Measurements from ENCODE around the gene CYP17A1.

CYP17A1 gene

GRCh38 chr10:102834143-102834542 is 3.1 kb downstream of the CYP17A1 start:
- TF ChIP-seq ZNF274 (IDR thresholded peaks at IDR 0.05; ENCODE audit: low read depth, low read length) (no peak), SUZ12 (IDR thresholded peaks at IDR 0.05; ENCODE audit: extremely low read depth, insufficient read depth, insufficient read length) (no peak), YY1 (IDR thresholded peaks at IDR 0.05; ENCODE audit: insufficient read depth, insufficient read length) (no peak)
- Histone ChIP-seq H3K9ac (ENCODE audit: insufficient read length, low read depth) (no peak overlapping the region), H3K4me1 (ENCODE audit: insufficient read depth, insufficient read length) (peaks cover 2% of the 10 kb centered on the region), H3K4me3 (ENCODE audit: insufficient read length, low read depth) (no peak overlapping the region), H3K9me3 (ENCODE audit: insufficient read depth, low read length) (peaks cover 20% of the 10 kb centered on the region), H3K36me3 (ENCODE audit: insufficient read depth, insufficient read length, low read length) (no peaks in the 10 kb centered on the region), H3K27me3 (ENCODE audit: insufficient read depth, insufficient read length) (no peaks in the 10 kb centered on the region)
- DNase-seq (ENCODE audit: low read depth, low spot score): no peak

GRCh38 chr10:102832987-102833386 is 4.2 kb downstream of the CYP17A1 start:
- Histone ChIP-seq H3K4me1 (ENCODE audit: insufficient read depth, insufficient read length) (peaks cover 2% of the 10 kb centered on the region), H3K9me3 (ENCODE audit: insufficient read depth, low read length) (peaks cover 11% of the 10 kb centered on the region; the same call in 1 of the 2 replicates), H3K4me3 (ENCODE audit: insufficient read length, low read depth) (no peak overlapping the region), H3K36me3 (ENCODE audit: insufficient read depth, insufficient read length, low read length) (no peaks in the 10 kb centered on the region), H3K27me3 (ENCODE audit: insufficient read depth, insufficient read length) (no peaks in the 10 kb centered on the region), H3K9ac (ENCODE audit: insufficient read length, low read depth) (no peak overlapping the region)
- TF ChIP-seq ZNF274 (IDR thresholded peaks at IDR 0.05; ENCODE audit: low read depth, low read length): no peak
- TF ChIP-seq SUZ12 (IDR thresholded peaks at IDR 0.05; ENCODE audit: extremely low read depth, insufficient read depth, insufficient read length): no peak
- no peak for TF ChIP-seq YY1 (IDR thresholded peaks at IDR 0.05; ENCODE audit: insufficient read depth, insufficient read length)
- no peak for DNase-seq (ENCODE audit: low read depth, low spot score)

- no peak for DNase-seq (ENCODE audit: low read depth, low spot score)
- TF ChIP-seq SUZ12 (IDR thresholded peaks at IDR 0.05; ENCODE audit: extremely low read depth, insufficient read depth, insufficient read length) (no peak), YY1 (IDR thresholded peaks at IDR 0.05; ENCODE audit: insufficient read depth, insufficient read length) (no peak), ZNF274 (IDR thresholded peaks at IDR 0.05; ENCODE audit: low read depth, low read length) (no peak)
- Histone ChIP-seq H3K27me3 (ENCODE audit: insufficient read depth, insufficient read length) (no peaks in the 10 kb centered on the region), H3K36me3 (ENCODE audit: insufficient read depth, insufficient read length, low read length) (no peaks in the 10 kb centered on the region), H3K4me1 (ENCODE audit: insufficient read depth, insufficient read length) (peaks cover 2% of the 10 kb centered on the region), H3K9ac (ENCODE audit: insufficient read length, low read depth) (no peak overlapping the region), H3K4me3 (ENCODE audit: insufficient read length, low read depth) (no peak overlapping the region), H3K9me3 (ENCODE audit: insufficient read depth, low read length) (peaks cover 4% of the 10 kb centered on the region; the same call in 1 of the 2 replicates)
These were observed 5.0 kb downstream of the CYP17A1 start for GRCh38 chr10:102832248-102832647.

GRCh38 chr10:102831322-102832071 is 5.7 kb downstream of the CYP17A1 start:
- Histone ChIP-seq H3K36me3 (ENCODE audit: insufficient read depth, insufficient read length, low read length) (no peaks in the 10 kb centered on the region), H3K27me3 (ENCODE audit: insufficient read depth, insufficient read length) (no peaks in the 10 kb centered on the region), H3K9ac (ENCODE audit: insufficient read length, low read depth) (no peak overlapping the region), H3K9me3 (ENCODE audit: insufficient read depth, low read length) (no peaks in the 10 kb centered on the region), H3K4me1 (ENCODE audit: insufficient read depth, insufficient read length) (peaks cover 2% of the 10 kb centered on the region), H3K4me3 (ENCODE audit: insufficient read length, low read depth) (no peak overlapping the region)
- DNase-seq (ENCODE audit: low read depth, low spot score): no peak
- no peak for TF ChIP-seq ZNF274 (IDR thresholded peaks at IDR 0.05; ENCODE audit: low read depth, low read length)

GRCh38 chr10:102827597-102827975 is 9.6 kb downstream of the CYP17A1 start:
- peaks cover 7% of the 10 kb centered on the region; the same call in 1 of the 2 replicates for H3K9me3 ChIP-seq (ENCODE audit: insufficient read depth, low read length)
- TF ChIP-seq YY1 (IDR thresholded peaks at IDR 0.05; ENCODE audit: insufficient read depth, insufficient read length) (no peak), ZNF274 (IDR thresholded peaks at IDR 0.05; ENCODE audit: low read depth, low read length) (no peak), SUZ12 (IDR thresholded peaks at IDR 0.05; ENCODE audit: extremely low read depth, insufficient read depth, insufficient read length) (no peak)
- no peaks in the 10 kb centered on the region for H3K27me3 ChIP-seq (ENCODE audit: insufficient read depth, insufficient read length)
- DNase-seq (ENCODE audit: low read depth, low spot score): no peak
- H3K9ac ChIP-seq (ENCODE audit: insufficient read length, low read depth): no peak overlapping the region
- H3K4me1 ChIP-seq (ENCODE audit: insufficient read depth, insufficient read length): peaks cover 2% of the 10 kb centered on the region
- no peaks in the 10 kb centered on the region for H3K36me3 ChIP-seq (ENCODE audit: insufficient read depth, insufficient read length, low read length)
- H3K4me3 ChIP-seq (ENCODE audit: insufficient read length, low read depth): no peak overlapping the region

- no peak for TF ChIP-seq YY1 (IDR thresholded peaks at IDR 0.05; ENCODE audit: insufficient read depth, insufficient read length)
- TF ChIP-seq SUZ12 (IDR thresholded peaks at IDR 0.05; ENCODE audit: extremely low read depth, insufficient read depth, insufficient read length): no peak
- no peak for TF ChIP-seq ZNF274 (IDR thresholded peaks at IDR 0.05; ENCODE audit: low read depth, low read length)
- Histone ChIP-seq H3K9me3 (ENCODE audit: insufficient read depth, low read length) (peaks cover 7% of the 10 kb centered on the region; the same call in 1 of the 2 replicates), H3K4me1 (ENCODE audit: insufficient read depth, insufficient read length) (peaks cover 2% of the 10 kb centered on the region), H3K9ac (ENCODE audit: insufficient read length, low read depth) (no peak overlapping the region), H3K4me3 (ENCODE audit: insufficient read length, low read depth) (no peak overlapping the region), H3K36me3 (ENCODE audit: insufficient read depth, insufficient read length, low read length) (no peaks in the 10 kb centered on the region), H3K27me3 (ENCODE audit: insufficient read depth, insufficient read length) (no peaks in the 10 kb centered on the region)
- DNase-seq (ENCODE audit: low read depth, low spot score): no peak
These were observed 10.9 kb downstream of the CYP17A1 start for GRCh38 chr10:102826148-102826796.

- no peaks in the 10 kb centered on the region for H3K36me3 ChIP-seq (ENCODE audit: insufficient read depth, insufficient read length, low read length)
- peaks cover 7% of the 10 kb centered on the region; the same call in 1 of the 2 replicates for H3K9me3 ChIP-seq (ENCODE audit: insufficient read depth, low read length)
- H3K9ac ChIP-seq (ENCODE audit: insufficient read length, low read depth): no peak overlapping the region
- H3K27me3 ChIP-seq (ENCODE audit: insufficient read depth, insufficient read length): no peaks in the 10 kb centered on the region
- H3K4me1 ChIP-seq (ENCODE audit: insufficient read depth, insufficient read length): peaks cover 2% of the 10 kb centered on the region
- no peak for DNase-seq (ENCODE audit: low read depth, low spot score)
- no peak overlapping the region for H3K4me3 ChIP-seq (ENCODE audit: insufficient read length, low read depth)
- TF ChIP-seq ZNF274 (IDR thresholded peaks at IDR 0.05; ENCODE audit: low read depth, low read length): no peak
- TF ChIP-seq SUZ12 (IDR thresholded peaks at IDR 0.05; ENCODE audit: extremely low read depth, insufficient read depth, insufficient read length): no peak
- TF ChIP-seq YY1 (IDR thresholded peaks at IDR 0.05; ENCODE audit: insufficient read depth, insufficient read length): no peak
These were observed 12.5 kb downstream of the CYP17A1 start for GRCh38 chr10:102824664-102825063.
